ENCODE measurements around the gene LIN7A. TPM values are rescaled to one million over a fixed set of nuclear protein-coding genes. Genes with fewer than 3 reads are reported as not detected.

LIN7A gene
- total and polyA plus RNA-seq, 2 of the 4 experiments (the other 2 are of a cell fraction) = 10.8 to 24.7 TPM

GRCh38 chr12:80802652-80803400, 134.9 kb downstream of the LIN7A start:
- POLR2A ChIA-PET (ENCODE audit: unreplicated experiment) = no interaction called here
- dilution Hi-C loops (cut with HindIII; ENCODE audit: low sequenced_read_pairs, unreplicated experiment) = no loop called here
- intact Hi-C loops (cut with micrococcal nuclease) = no loop called here

More at GRCh38 chr12:80802652-80803400, 134.9 kb downstream of the LIN7A start:
- Histone ChIP-seq H2AFZ (replicated peaks; ENCODE audit: low read length, poor library complexity) (no peak overlapping the region), H3K27me3 (ENCODE audit: control insufficient read depth, insufficient read depth, low read length) (no peaks in the 10 kb centered on the region), H2BK120ac (ENCODE audit: low read depth, low read length) (no peak overlapping the region), H4K8ac (ENCODE audit: low read depth in 2 of 2, low read length in 2 of 2) (no peak overlapping the region), H3K4me2 (ENCODE audit: low read depth, low read length) (no peak overlapping the region), H3K79me1 (ENCODE audit: low read depth in 1 of 2, low read length in 2 of 2) (no peaks in the 10 kb centered on the region), H3K36me3 (ENCODE audit: control insufficient read depth, insufficient read depth, low read length) (no peaks in the 10 kb centered on the region), H3K18ac (ENCODE audit: low read depth, low read length) (no peak overlapping the region), H2AK9ac (replicated peaks; ENCODE audit: low read depth, low read length, poor library complexity) (no peak overlapping the region), H4K20me1 (ENCODE audit: insufficient read depth, low read length) (no peaks in the 10 kb centered on the region), H3K9me3 (ENCODE audit: control insufficient read depth, insufficient read depth, low read length) (no peaks in the 10 kb centered on the region), H2BK15ac (ENCODE audit: low read depth, low read length) (no peak overlapping the region), H3K14ac (replicated peaks; ENCODE audit: low read depth, low read length) (no peak overlapping the region), H3K9me1 (ENCODE audit: insufficient read depth, low read length) (no peaks in the 10 kb centered on the region), H2AK5ac (ENCODE audit: low read depth, low read length) (no peak overlapping the region), H4K91ac (ENCODE audit: insufficient read depth, low read depth, low read length) (no peak overlapping the region), H2BK20ac (ENCODE audit: low read depth, low read length) (no peak overlapping the region), H3K4me3 (ENCODE audit: insufficient read depth, low read depth, low read length) (no peak overlapping the region), H3K27ac (ENCODE audit: insufficient read depth, low read length) (no peak overlapping the region), H3K9ac (ENCODE audit: low read depth, low read length) (no peak overlapping the region), H4K5ac (ENCODE audit: low read depth, low read length) (no peak overlapping the region), H2BK5ac (ENCODE audit: low read depth, low read length, poor library complexity, severe bottlenecking) (no peak overlapping the region), H3K23ac (ENCODE audit: low read depth, low read length) (no peak overlapping the region), H3K56ac (ENCODE audit: extremely low read depth, insufficient read depth, low read length) (no peak overlapping the region), H3K4ac (ENCODE audit: low read depth, low read length) (no peak overlapping the region), H3K4me1 (ENCODE audit: control insufficient read depth, insufficient read depth, low read length) (no peaks in the 10 kb centered on the region)
- TF ChIP-seq FOS (IDR thresholded peaks at IDR 0.05; ENCODE audit: low read depth, low read length) = no peak
- no peak for TF ChIP-seq RFX5 (IDR thresholded peaks at IDR 0.05; ENCODE audit: low read depth, low read length)
- no peak for TF ChIP-seq MAFK (IDR thresholded peaks at IDR 0.05; ENCODE audit: low read depth, low read length)
- no peak for TF ChIP-seq CHD1 (IDR thresholded peaks at IDR 0.05; ENCODE audit: low read depth, low read length)
- TF ChIP-seq, protein P1, sequence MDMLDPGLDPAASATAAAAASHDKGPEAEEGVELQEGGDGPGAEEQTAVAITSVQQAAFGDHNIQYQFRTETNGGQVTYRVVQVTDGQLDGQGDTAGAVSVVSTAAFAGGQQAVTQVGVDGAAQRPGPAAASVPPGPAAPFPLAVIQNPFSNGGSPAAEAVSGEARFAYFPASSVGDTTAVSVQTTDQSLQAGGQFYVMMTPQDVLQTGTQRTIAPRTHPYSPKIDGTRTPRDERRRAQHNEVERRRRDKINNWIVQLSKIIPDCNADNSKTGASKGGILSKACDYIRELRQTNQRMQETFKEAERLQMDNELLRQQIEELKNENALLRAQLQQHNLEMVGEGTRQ (IDR thresholded peaks at IDR 0.05; ENCODE audit: low read depth, low read length) = no peak
- no peak for TF ChIP-seq POLR2A (IDR thresholded peaks at IDR 0.05; ENCODE audit: low read depth, low read length)
- TF ChIP-seq CEBPB (IDR thresholded peaks at IDR 0.05; ENCODE audit: low read depth, low read length) = no peak
- DNase-seq (no peak), ATAC-seq (ENCODE audit: low read depth) (no peak)
- CTCF ChIA-PET = no interaction called here
- BruUV-seq (replicated peaks) = no TSS peak
- in situ Hi-C loops (cut with MboI; ENCODE audit: low sequenced_read_pairs) = no loop called here
- WGBS, 2 experiments (ENCODE audit: extremely low coverage in 2 of 2, insufficient read length in 1 of 2) = no CpG with 5 or more reads among the region's 3 CpGs

Measured in IMR-90 (cell line).